ENCODE data around the gene PTGFRN. TPM values are rescaled to one million over a fixed set of nuclear protein-coding genes. Genes with fewer than 3 reads are reported as not detected.

The PTGFRN gene
- total RNA-seq: 156 and 189 TPM in 2 replicates

DNA sequence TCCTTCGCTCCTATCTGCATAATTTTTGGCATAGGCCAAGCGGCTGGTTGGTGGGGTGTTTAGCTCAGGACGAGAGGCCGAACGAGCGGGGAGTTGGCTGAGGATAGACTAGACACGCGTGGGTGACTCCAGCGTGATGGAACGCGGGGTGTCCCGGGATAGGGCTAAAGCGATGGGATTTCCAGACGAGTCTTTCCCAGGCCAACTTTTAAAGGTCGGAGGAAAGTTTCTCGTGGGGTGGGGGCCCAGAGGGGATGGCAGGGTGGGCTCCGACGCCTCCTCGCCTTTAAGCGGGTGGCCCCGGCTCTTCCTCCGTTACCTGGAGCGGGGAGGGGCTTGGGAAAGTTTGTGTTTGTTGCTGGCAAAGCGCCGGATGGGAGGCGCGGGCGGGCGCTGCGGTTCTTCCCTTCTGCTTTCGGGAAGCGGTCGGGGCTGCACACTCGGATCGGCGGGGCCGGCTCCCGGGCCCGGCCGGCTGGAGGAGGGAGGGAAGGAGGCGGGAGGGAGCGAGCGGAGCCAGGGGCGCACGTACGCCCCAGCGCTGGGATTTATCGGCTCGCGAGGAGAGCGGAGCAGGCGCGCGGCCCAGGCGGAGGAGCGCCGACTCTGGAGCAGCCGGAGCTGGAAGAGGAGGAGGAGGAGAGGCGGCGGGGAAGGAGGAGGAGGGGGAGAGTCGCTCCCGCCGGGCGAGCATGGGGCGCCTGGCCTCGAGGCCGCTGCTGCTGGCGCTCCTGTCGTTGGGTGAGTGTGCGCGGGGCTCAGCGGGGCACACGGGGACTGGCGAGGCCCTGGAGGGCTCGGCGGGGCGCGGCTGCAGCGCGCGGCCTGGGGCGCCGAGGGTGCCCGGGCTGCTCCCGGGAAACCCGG is at the start of gene PTGFRN:
Gene PTGFRN (plus strand): TSS at position 405 of the 867 bp plus-strand sequence. CDS start 288 bp downstream, at position 693.

GRCh38 chr1:117001254-117001927 is 91.7 kb downstream of the PTGFRN start, which contains the start of gene CD101:
Gene CD101 (plus strand): TSS chr1:117001760. CDS start chr1:117001818, 58 bp downstream.

Other genes with a start within 250 kb of the PTGFRN start
- gene IGSF3, start 242.2 kb upstream of the PTGFRN start, total RNA-seq: 6.0 and 7.4 TPM in 2 replicates
- not detected in 2 replicates for gene CD2, start 155.5 kb upstream of the PTGFRN start, total RNA-seq
- under 0.01 and 0.54 TPM in 2 replicates for gene CD101, start 91.8 kb downstream of the PTGFRN start, total RNA-seq
- 9.9 and 14.8 TPM in 2 replicates for gene TTF2, start 150.4 kb downstream of the PTGFRN start, total RNA-seq
- gene TRIM45, start 211.8 kb downstream of the PTGFRN start, total RNA-seq: 1.1 and 3.1 TPM in 2 replicates